ENCODE results near the gene PEAR1. TPM values are rescaled to one million over a fixed set of nuclear protein-coding genes. Genes with fewer than 3 reads are reported as not detected.

PEAR1 gene
- total RNA-seq, 2 experiments from 2014 or later, result not detected

DNA sequence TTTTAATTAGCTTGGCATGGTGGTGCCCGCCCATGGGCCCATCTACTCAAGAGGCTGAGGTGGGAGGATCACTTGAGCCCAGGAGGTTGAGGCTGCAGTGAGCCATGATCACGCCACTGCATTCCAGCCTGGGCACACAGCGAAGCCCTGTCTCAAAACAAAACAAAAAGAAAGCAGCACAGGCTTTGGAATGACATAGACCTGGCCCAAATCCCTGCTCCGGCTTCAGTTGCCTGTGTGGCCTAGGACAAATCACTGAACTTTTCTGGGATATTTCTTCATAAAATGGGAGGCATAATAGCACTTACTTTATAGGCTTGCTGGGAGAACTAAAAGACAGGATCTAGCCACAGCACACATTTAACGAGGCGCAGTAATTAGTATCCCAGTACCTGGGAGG lies 2.4 kb downstream of the PEAR1 start:
- no peaks in the 10 kb centered on the region for H4K20me1 ChIP-seq (ENCODE audit: insufficient read depth, low read length)
- no peak overlapping the region for H3K27ac ChIP-seq (ENCODE audit: low read depth, low read length, poor library complexity, severe bottlenecking)
- H3K79me2 ChIP-seq (ENCODE audit: insufficient read depth, low read depth, low read length), result no peaks in the 10 kb centered on the region
- POLR2A ChIA-PET, result no interaction called here
- H2AFZ ChIP-seq (ENCODE audit: low read length), result no peak overlapping the region
- no peaks in the 10 kb centered on the region for H3K9me3 ChIP-seq (ENCODE audit: low read length)
- no peak overlapping the region for H3K4me3 ChIP-seq (ENCODE audit: low read depth, low read length, poor library complexity, severe bottlenecking)
- TF ChIP-seq, protein P1, sequence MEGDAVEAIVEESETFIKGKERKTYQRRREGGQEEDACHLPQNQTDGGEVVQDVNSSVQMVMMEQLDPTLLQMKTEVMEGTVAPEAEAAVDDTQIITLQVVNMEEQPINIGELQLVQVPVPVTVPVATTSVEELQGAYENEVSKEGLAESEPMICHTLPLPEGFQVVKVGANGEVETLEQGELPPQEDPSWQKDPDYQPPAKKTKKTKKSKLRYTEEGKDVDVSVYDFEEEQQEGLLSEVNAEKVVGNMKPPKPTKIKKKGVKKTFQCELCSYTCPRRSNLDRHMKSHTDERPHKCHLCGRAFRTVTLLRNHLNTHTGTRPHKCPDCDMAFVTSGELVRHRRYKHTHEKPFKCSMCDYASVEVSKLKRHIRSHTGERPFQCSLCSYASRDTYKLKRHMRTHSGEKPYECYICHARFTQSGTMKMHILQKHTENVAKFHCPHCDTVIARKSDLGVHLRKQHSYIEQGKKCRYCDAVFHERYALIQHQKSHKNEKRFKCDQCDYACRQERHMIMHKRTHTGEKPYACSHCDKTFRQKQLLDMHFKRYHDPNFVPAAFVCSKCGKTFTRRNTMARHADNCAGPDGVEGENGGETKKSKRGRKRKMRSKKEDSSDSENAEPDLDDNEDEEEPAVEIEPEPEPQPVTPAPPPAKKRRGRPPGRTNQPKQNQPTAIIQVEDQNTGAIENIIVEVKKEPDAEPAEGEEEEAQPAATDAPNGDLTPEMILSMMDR (conservative IDR thresholded peaks at IDR 0.05; ENCODE audit: low read length), result no peak
- no peak for TF ChIP-seq EZH2phosphoT487 (IDR thresholded peaks at IDR 0.05; ENCODE audit: borderline replicate concordance, low read depth, low read length)
- intact Hi-C loops (cut with micrococcal nuclease; ENCODE audit: unreplicated experiment), result no loop called here
- DNase-seq (ENCODE audit: low spot score), result no peak
- CTCF ChIA-PET (ENCODE audit: unreplicated experiment), result no interaction called here
- no peaks in the 10 kb centered on the region for H3K9me2 ChIP-seq (ENCODE audit: insufficient read depth, low read length)
- H3K4me1 ChIP-seq (ENCODE audit: insufficient read depth, low read length, poor library complexity, severe bottlenecking), result no peaks in the 10 kb centered on the region
- H3K36me3 ChIP-seq (ENCODE audit: insufficient read depth, low read length), result no peaks in the 10 kb centered on the region
- no peak overlapping the region for H3K4me2 ChIP-seq (ENCODE audit: low read length)
- BruUV-seq (replicated peaks), result no TSS peak

DNA sequence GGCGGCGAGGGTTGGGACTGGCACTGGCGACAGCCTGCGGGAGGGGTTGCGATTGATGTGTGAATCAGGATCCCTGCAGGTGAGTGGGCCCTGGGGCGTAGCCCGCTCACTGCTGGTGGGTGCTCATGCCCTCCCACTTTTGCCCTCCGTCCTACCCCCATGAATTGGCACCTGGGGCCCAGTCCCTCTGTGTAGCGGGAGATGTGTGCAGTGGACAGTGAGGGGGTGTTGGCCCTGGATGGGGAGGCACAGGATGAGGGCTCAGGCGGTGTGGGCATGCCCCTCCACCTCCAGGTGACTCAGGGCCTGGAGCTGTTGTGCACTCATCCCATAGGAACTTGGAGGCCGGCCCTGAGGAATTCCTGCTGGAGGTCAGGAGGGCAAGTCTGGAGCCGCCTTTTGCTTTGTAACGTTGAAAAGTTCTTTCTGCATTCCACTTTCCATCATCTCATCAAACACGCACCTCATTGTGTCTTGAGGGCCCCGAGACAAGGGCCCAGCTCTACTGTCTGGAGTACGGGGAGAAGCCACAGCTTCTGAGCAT lies 3.0 kb downstream of the PEAR1 start:
- ChIA-PET POLR2A (no interaction called here), CTCF (ENCODE audit: unreplicated experiment) (no interaction called here)
- BruUV-seq (replicated peaks), result no TSS peak
- TF ChIP-seq, protein P1 (conservative IDR thresholded peaks at IDR 0.05; ENCODE audit: low read length), result no peak
- intact Hi-C loops (cut with micrococcal nuclease; ENCODE audit: unreplicated experiment), result no loop called here
- Histone ChIP-seq H3K9me3 (ENCODE audit: low read length) (no peaks in the 10 kb centered on the region), H3K4me1 (ENCODE audit: insufficient read depth, low read length, poor library complexity, severe bottlenecking) (no peaks in the 10 kb centered on the region), H3K4me3 (ENCODE audit: low read depth, low read length, poor library complexity, severe bottlenecking) (no peak overlapping the region), H3K36me3 (ENCODE audit: insufficient read depth, low read length) (no peaks in the 10 kb centered on the region), H3K27ac (ENCODE audit: low read depth, low read length, poor library complexity, severe bottlenecking) (no peak overlapping the region), H4K20me1 (ENCODE audit: insufficient read depth, low read length) (no peaks in the 10 kb centered on the region), H3K4me2 (ENCODE audit: low read length) (no peak overlapping the region), H3K9me2 (ENCODE audit: insufficient read depth, low read length) (no peaks in the 10 kb centered on the region), H3K79me2 (ENCODE audit: insufficient read depth, low read depth, low read length) (no peaks in the 10 kb centered on the region), H2AFZ (ENCODE audit: low read length) (no peak overlapping the region)
- no peak for DNase-seq (ENCODE audit: low spot score)

DNA sequence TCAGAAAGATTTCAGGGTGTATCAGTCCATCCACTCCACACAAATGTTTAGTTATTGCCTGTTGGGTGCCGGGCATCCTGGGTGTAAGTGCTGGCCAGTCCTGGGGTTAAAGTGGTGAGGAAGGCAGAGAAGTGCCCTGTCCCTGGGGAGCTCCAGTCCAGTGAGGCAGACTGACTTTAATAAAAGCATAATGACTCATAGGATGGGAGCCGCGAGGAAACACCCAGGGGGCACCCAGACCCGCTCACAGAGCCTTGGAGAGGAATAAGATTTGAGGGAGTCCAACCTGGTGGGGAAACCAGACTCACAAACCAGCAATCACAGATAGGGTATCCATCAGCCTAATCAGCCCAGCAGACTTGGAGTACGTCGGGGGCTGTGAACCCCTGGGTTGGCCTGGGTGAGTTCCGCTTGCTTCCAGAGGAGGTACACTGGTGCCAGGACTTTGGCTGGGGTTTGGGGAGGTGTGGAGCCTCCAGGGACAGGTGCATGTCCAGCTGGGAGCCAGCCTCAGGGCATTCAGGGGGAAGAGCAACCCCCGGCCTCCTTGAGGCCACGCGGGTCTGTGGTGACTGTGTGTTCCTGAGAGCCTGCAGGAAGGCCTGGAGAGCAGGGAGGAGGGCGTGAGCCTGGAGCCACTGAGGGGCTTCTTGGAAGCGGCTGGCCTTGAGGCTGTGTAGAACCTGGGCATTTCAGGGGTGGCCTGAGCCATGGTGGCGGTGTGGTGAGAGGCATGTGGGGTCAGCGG lies 3.7 kb downstream of the PEAR1 start:
- no peak overlapping the region for H3K4me3 ChIP-seq (ENCODE audit: low read depth, low read length, poor library complexity, severe bottlenecking)
- H4K20me1 ChIP-seq (ENCODE audit: insufficient read depth, low read length), result no peaks in the 10 kb centered on the region
- intact Hi-C loops (cut with micrococcal nuclease; ENCODE audit: unreplicated experiment), result no loop called here
- no peak overlapping the region for H3K27ac ChIP-seq (ENCODE audit: low read depth, low read length, poor library complexity, severe bottlenecking)
- POLR2A ChIA-PET, result no interaction called here
- no peak for DNase-seq (ENCODE audit: low spot score)
- no peaks in the 10 kb centered on the region for H3K79me2 ChIP-seq (ENCODE audit: insufficient read depth, low read depth, low read length)
- no peak for TF ChIP-seq EZH2phosphoT487 (IDR thresholded peaks at IDR 0.05; ENCODE audit: borderline replicate concordance, low read depth, low read length)
- TF ChIP-seq, protein P1 (conservative IDR thresholded peaks at IDR 0.05; ENCODE audit: low read length), result no peak
- no TSS peak for BruUV-seq (replicated peaks)
- H3K9me3 ChIP-seq (ENCODE audit: low read length), result no peaks in the 10 kb centered on the region
- H3K4me1 ChIP-seq (ENCODE audit: insufficient read depth, low read length, poor library complexity, severe bottlenecking), result no peaks in the 10 kb centered on the region
- no peaks in the 10 kb centered on the region for H3K36me3 ChIP-seq (ENCODE audit: insufficient read depth, low read length)
- no peaks in the 10 kb centered on the region for H3K9me2 ChIP-seq (ENCODE audit: insufficient read depth, low read length)
- no peak overlapping the region for H2AFZ ChIP-seq (ENCODE audit: low read length)
- CTCF ChIA-PET (ENCODE audit: unreplicated experiment), result no interaction called here
- H3K4me2 ChIP-seq (ENCODE audit: low read length), result no peak overlapping the region
